ENCODE data around the gene HOXB9. TPM values are rescaled to one million over a fixed set of nuclear protein-coding genes. Genes with fewer than 3 reads are reported as not detected.

Gene HOXB9
- total and polyA plus RNA-seq, 8 donors: 11.3 TPM; not detected in 7

DNA sequence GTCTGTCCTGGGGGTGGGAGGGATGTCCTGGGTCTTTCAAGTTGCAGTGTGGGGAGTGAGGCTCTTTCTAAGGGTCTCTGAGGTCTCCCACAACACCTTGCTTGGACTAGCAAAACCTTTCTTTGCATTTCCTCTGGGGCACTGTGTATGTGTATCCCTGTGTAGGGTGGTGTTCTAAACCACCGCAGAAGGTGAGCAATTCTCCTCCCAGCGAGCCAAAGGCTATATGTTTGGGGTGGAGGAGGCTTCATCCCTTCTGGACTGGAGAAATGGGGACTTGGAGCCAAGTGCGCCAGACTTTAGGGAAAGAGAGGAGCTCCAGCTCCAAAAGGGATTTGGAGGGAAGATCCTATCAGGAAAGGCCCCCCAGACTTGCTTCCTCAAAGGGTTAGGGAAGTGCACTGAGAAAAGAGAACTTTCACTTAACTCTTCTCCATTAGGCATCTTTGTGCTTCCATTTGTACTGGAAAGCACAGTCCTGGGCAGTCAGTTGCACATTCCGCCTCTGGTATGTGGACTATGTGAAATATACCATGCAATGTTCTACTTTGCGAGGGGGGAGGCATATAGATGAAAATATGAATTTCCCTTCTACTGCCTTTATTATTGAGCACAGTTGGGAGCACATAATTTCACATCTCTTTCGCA, 18.9 kb upstream of the HOXB9 start:
- peaks cover 0 to 34% (median 22%) of the 10 kb centered on the region in 4 donors for H3K4me1 ChIP-seq
- H3K36me3 ChIP-seq: no peaks in the 10 kb centered on the region
- H3K27ac ChIP-seq: no peak overlapping the region
- no peaks in the 10 kb centered on the region for H3K9me3 ChIP-seq
- H3K4me3 ChIP-seq: no peak overlapping the region
- TF ChIP-seq EP300 (IDR thresholded peaks at IDR 0.05): no peak
- no peak for TF ChIP-seq POLR2AphosphoS5 (IDR thresholded peaks at IDR 0.05)
- TF ChIP-seq POLR2A (IDR thresholded peaks at IDR 0.05): no peak
- TF ChIP-seq, protein P1, sequence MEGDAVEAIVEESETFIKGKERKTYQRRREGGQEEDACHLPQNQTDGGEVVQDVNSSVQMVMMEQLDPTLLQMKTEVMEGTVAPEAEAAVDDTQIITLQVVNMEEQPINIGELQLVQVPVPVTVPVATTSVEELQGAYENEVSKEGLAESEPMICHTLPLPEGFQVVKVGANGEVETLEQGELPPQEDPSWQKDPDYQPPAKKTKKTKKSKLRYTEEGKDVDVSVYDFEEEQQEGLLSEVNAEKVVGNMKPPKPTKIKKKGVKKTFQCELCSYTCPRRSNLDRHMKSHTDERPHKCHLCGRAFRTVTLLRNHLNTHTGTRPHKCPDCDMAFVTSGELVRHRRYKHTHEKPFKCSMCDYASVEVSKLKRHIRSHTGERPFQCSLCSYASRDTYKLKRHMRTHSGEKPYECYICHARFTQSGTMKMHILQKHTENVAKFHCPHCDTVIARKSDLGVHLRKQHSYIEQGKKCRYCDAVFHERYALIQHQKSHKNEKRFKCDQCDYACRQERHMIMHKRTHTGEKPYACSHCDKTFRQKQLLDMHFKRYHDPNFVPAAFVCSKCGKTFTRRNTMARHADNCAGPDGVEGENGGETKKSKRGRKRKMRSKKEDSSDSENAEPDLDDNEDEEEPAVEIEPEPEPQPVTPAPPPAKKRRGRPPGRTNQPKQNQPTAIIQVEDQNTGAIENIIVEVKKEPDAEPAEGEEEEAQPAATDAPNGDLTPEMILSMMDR (IDR thresholded peaks at IDR 0.05): no peak
- WGBS, 5 donors: 24 to 41% (median 35%) methylated on average over 6 of the region's 6 CpGs
- peaks cover 35 to 100% (median 86%) of the 10 kb centered on the region in 3 donors for H3K27me3 ChIP-seq
- intact Hi-C loops (cut with DNase I; ENCODE audit: low total_unique reads): no loop called here
- no peak for DNase-seq

- no peak overlapping the region for H3K4me3 ChIP-seq
- DNase-seq: no peak
- 61 to 68% (median 67%) methylated on average over 1 of the region's 1 CpG for WGBS, 5 donors
- peaks cover 0 to 34% (median 22%) of the 10 kb centered on the region in 4 donors for H3K4me1 ChIP-seq
- H3K36me3 ChIP-seq: no peaks in the 10 kb centered on the region
- intact Hi-C loops (cut with DNase I; ENCODE audit: low total_unique reads): no loop called here
- H3K27me3 ChIP-seq: peaks cover 36 to 100% (median 94%) of the 10 kb centered on the region in 3 donors
- H3K9me3 ChIP-seq: no peaks in the 10 kb centered on the region
- TF ChIP-seq EP300 (IDR thresholded peaks at IDR 0.05) (no peak), POLR2A (IDR thresholded peaks at IDR 0.05) (no peak), POLR2AphosphoS5 (IDR thresholded peaks at IDR 0.05) (no peak)
- TF ChIP-seq, protein P1 (IDR thresholded peaks at IDR 0.05): no peak
- no peak overlapping the region for H3K27ac ChIP-seq
These were observed 18.0 kb upstream of the HOXB9 start for GRCh38 chr17:48644159-48644558.

- Histone ChIP-seq H3K36me3 (no peaks in the 10 kb centered on the region), H3K9me3 (no peaks in the 10 kb centered on the region), H3K4me1 (peaks cover 0 to 34% (median 22%) of the 10 kb centered on the region in 4 donors), H3K4me3 (no peak overlapping the region), H3K27ac (no peak overlapping the region), H3K27me3 (peaks cover 41 to 100% (median 94%) of the 10 kb centered on the region in 3 donors)
- intact Hi-C loops (cut with DNase I; ENCODE audit: low total_unique reads): no loop called here
- TF ChIP-seq EP300 (IDR thresholded peaks at IDR 0.05) (no peak), POLR2A (IDR thresholded peaks at IDR 0.05) (no peak), POLR2AphosphoS5 (IDR thresholded peaks at IDR 0.05) (no peak)
- TF ChIP-seq, protein P1 (IDR thresholded peaks at IDR 0.05): no peak
- no peak for DNase-seq
These were observed 17.5 kb upstream of the HOXB9 start for GRCh38 chr17:48643697-48644012.

GRCh38 chr17:48642843-48643696, 16.9 kb upstream of the HOXB9 start:
- H3K27ac ChIP-seq: no peak overlapping the region
- DNase-seq: no peak
- no peaks in the 10 kb centered on the region for H3K36me3 ChIP-seq
- H3K4me1 ChIP-seq: peaks cover 0 to 34% (median 22%) of the 10 kb centered on the region in 4 donors
- H3K4me3 ChIP-seq: no peak overlapping the region
- WGBS, 5 donors: 22 to 34% (median 28%) methylated on average over 22 to 23 of the region's 23 CpGs
- H3K9me3 ChIP-seq: no peaks in the 10 kb centered on the region
- intact Hi-C loops (cut with DNase I; ENCODE audit: low total_unique reads): no loop called here
- TF ChIP-seq EP300 (IDR thresholded peaks at IDR 0.05) (no peak), POLR2A (IDR thresholded peaks at IDR 0.05) (no peak)
- TF ChIP-seq, protein P1 (IDR thresholded peaks at IDR 0.05): no peak
- peaks cover 41 to 100% (median 94%) of the 10 kb centered on the region in 3 donors for H3K27me3 ChIP-seq
